GM12874 (cell line): Measurements from ENCODE around the gene ANK3.

Experiments
- CTCF ChIP-seq: IDR thresholded peaks from 2 replicates; pipeline ENCODE4 v1.5.1; 2011; ENCODE audit warnings: low read depth, mild to moderate bottlenecking, control low read depth, low read length, moderate library complexity; ENCODE audit not compliant: insufficient read depth

The ANK3 gene

GRCh38 chr10:60098677-60099601 is 290.7 kb downstream of the ANK3 start:
- TF ChIP-seq CTCF: peak; percentile 42

- TF ChIP-seq CTCF: no peak
Observed at GRCh38 chr10:60096761-60097513, 292.7 kb downstream of the ANK3 start.

GRCh38 chr10:60093317-60093716 is 296.4 kb downstream of the ANK3 start:
- TF ChIP-seq CTCF: no peak

GRCh38 chr10:60086862-60087261 is 302.8 kb downstream of the ANK3 start:
- no peak for TF ChIP-seq CTCF

GRCh38 chr10:60086421-60086820 is 303.3 kb downstream of the ANK3 start:
- no peak for TF ChIP-seq CTCF

- no peak for TF ChIP-seq CTCF
Observed at GRCh38 chr10:60082744-60083344, 306.8 kb downstream of the ANK3 start.

GRCh38 chr10:60082341-60082740 is 307.3 kb downstream of the ANK3 start:
- no peak for TF ChIP-seq CTCF
